ENCODE measurements around the gene ERG28.

The ERG28 gene

DNA sequence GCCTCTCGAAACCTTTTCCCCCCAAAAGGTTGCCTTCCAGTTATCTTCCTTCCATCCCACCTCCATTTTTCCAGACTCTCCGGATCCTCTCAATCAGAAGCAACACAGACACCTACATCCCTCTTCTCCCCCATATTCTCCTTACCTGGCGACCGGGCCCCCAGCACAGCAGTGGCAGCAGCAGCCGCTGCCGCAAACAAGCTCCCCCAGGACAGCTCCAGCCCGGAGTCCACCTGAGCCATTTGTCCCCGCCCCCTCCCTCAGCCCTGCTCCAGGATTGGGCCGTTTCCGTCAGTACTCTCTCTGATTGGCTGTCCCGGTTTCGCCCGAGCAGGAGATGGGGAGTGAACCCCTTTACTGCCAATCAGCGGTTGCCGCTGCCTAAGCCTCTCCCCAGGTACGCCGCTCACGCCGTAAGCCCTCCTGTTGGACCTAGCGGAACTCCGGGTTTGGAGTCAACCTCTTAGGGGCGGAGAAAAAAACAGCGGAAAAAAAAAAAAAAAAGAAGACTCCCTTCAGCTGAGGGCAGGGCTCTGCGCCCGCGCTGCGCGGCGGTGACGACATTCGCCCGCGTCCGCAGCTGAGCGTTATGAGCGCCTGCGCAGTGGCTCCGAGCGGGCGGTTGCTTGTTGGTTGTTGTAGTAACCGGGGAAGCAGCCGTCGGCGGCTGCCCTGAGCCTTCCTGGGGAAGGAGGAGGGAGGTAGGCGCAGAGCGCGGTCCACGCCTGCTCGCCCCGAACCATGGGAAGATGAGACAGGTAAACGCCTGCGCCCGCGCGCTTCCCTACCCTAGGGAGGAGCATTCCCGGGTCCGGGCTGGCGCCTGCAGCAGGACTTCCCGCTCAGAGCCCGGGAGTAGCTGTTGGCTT, at the start of gene ERG28, which contains the start of gene TTLL5 (continued):
- TF ChIP-seq, protein P1, sequence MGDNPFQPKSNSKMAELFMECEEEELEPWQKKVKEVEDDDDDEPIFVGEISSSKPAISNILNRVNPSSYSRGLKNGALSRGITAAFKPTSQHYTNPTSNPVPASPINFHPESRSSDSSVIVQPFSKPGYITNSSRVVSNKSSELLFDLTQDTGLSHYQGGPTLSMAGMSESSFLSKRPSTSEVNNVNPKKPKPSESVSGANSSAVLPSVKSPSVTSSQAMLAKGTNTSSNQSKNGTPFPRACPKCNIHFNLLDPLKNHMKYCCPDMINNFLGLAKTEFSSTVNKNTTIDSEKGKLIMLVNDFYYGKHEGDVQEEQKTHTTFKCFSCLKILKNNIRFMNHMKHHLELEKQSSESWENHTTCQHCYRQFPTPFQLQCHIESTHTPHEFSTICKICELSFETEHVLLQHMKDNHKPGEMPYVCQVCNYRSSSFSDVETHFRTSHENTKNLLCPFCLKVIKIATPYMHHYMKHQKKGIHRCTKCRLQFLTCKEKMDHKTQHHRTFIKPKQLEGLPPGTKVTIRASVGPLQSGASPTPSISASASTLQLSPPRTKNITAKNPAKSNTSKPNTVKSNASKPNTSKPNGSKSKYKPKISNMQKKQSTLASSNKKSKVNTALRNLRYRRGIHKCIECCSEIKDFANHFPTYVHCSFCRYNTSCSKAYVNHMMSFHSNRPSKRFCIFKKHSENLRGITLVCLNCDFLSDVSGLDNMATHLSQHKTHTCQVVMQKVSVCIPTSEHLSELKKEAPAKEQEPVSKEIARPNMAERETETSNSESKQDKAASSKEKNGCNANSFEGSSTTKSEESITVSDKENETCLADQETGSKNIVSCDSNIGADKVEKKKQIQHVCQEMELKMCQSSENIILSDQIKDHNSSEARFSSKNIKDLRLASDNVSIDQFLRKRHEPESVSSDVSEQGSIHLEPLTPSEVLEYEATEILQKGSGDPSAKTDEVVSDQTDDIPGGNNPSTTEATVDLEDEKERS (tag by site-specific recombination; IDR thresholded peaks at IDR 0.05): peak; percentile 73; the same call in 1 of the 2 replicates
- TF ChIP-seq, protein P2, sequence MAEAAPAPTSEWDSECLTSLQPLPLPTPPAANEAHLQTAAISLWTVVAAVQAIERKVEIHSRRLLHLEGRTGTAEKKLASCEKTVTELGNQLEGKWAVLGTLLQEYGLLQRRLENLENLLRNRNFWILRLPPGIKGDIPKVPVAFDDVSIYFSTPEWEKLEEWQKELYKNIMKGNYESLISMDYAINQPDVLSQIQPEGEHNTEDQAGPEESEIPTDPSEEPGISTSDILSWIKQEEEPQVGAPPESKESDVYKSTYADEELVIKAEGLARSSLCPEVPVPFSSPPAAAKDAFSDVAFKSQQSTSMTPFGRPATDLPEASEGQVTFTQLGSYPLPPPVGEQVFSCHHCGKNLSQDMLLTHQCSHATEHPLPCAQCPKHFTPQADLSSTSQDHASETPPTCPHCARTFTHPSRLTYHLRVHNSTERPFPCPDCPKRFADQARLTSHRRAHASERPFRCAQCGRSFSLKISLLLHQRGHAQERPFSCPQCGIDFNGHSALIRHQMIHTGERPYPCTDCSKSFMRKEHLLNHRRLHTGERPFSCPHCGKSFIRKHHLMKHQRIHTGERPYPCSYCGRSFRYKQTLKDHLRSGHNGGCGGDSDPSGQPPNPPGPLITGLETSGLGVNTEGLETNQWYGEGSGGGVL (tag by site-specific recombination; IDR thresholded peaks at IDR 0.05): no peak
- no peak for TF ChIP-seq ZNF184 (tag by site-specific recombination; IDR thresholded peaks at IDR 0.05)
- no peak for TF ChIP-seq ZNF174 (tag by site-specific recombination; IDR thresholded peaks at IDR 0.05)
- TF ChIP-seq SP7 (tag by site-specific recombination; IDR thresholded peaks at IDR 0.05): peak; percentile 37; the same call in 1 of the 2 replicates
- TF ChIP-seq, protein P3, sequence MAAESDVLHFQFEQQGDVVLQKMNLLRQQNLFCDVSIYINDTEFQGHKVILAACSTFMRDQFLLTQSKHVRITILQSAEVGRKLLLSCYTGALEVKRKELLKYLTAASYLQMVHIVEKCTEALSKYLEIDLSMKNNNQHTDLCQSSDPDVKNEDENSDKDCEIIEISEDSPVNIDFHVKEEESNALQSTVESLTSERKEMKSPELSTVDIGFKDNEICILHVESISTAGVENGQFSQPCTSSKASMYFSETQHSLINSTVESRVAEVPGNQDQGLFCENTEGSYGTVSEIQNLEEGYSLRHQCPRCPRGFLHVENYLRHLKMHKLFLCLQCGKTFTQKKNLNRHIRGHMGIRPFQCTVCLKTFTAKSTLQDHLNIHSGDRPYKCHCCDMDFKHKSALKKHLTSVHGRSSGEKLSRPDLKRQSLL (tag by site-specific recombination; IDR thresholded peaks at IDR 0.05): no peak
- no peak for TF ChIP-seq TCF7L2 (IDR thresholded peaks at IDR 0.05; ENCODE audit: borderline replicate concordance, low read depth, low read length)
- TF ChIP-seq SCRT2 (tag by site-specific recombination; IDR thresholded peaks at IDR 0.05): peak; percentile 79
- TF ChIP-seq ZNF555 (tag by site-specific recombination; conservative IDR thresholded peaks at IDR 0.05): no peak
- no peak for TF ChIP-seq ZNF670 (tag by site-specific recombination; IDR thresholded peaks at IDR 0.05; ENCODE audit: low read depth)
- TF ChIP-seq, protein P4, sequence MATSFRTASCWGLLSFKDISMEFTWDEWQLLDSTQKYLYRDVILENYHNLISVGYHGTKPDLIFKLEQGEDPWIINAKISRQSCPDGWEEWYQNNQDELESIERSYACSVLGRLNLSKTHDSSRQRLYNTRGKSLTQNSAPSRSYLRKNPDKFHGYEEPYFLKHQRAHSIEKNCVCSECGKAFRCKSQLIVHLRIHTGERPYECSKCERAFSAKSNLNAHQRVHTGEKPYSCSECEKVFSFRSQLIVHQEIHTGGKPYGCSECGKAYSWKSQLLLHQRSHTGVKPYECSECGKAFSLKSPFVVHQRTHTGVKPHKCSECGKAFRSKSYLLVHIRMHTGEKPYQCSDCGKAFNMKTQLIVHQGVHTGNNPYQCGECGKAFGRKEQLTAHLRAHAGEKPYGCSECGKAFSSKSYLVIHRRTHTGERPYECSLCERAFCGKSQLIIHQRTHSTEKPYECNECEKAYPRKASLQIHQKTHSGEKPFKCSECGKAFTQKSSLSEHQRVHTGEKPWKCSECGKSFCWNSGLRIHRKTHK (tag by site-specific recombination; IDR thresholded peaks at IDR 0.05): no peak
- TF ChIP-seq ZNF624 (tag by site-specific recombination; IDR thresholded peaks at IDR 0.05): no peak
- TF ChIP-seq ZNF157 (tag by site-specific recombination; IDR thresholded peaks at IDR 0.05): no peak
- no peak for TF ChIP-seq ZNF544 (tag by site-specific recombination; IDR thresholded peaks at IDR 0.05)
- TF ChIP-seq ZNF37A (tag by site-specific recombination; IDR thresholded peaks at IDR 0.05): no peak
- no peak for TF ChIP-seq ZNF19 (tag by site-specific recombination; IDR thresholded peaks at IDR 0.05; ENCODE audit: low read depth)
- no peak for TF ChIP-seq ZNF274 (IDR thresholded peaks at IDR 0.05; ENCODE audit: low read length)
- TF ChIP-seq ZNF274 (tag by site-specific recombination; IDR thresholded peaks at IDR 0.05; ENCODE audit: borderline replicate concordance): no peak
- peak; percentile 76; the same call in 1 of the 2 replicates for TF ChIP-seq ZXDB (tag by site-specific recombination; IDR thresholded peaks at IDR 0.05)
- no peak; the same call in 1 of the 2 replicates for TF ChIP-seq ZIC2 (tag by site-specific recombination; IDR thresholded peaks at IDR 0.05)
- TF ChIP-seq, protein P5, sequence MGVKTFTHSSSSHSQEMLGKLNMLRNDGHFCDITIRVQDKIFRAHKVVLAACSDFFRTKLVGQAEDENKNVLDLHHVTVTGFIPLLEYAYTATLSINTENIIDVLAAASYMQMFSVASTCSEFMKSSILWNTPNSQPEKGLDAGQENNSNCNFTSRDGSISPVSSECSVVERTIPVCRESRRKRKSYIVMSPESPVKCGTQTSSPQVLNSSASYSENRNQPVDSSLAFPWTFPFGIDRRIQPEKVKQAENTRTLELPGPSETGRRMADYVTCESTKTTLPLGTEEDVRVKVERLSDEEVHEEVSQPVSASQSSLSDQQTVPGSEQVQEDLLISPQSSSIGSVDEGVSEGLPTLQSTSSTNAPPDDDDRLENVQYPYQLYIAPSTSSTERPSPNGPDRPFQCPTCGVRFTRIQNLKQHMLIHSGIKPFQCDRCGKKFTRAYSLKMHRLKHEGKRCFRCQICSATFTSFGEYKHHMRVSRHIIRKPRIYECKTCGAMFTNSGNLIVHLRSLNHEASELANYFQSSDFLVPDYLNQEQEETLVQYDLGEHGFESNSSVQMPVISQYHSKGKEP (tag by site-specific recombination; IDR thresholded peaks at IDR 0.05): no peak
- no peak for TF ChIP-seq HOXC10 (CRISPR knock-in tag; IDR thresholded peaks at IDR 0.05)

Measured in HEK293 (cell line).